HEK293 (cell line): ENCODE results near the gene C20orf204.

Experiments
- FEZF1 ChIP-seq: fragments of 450-650 bp; formaldehyde crosslinking; IDR thresholded peaks from 2 replicates; pipeline ENCODE4 v1.5.1; 2016; ENCODE audit warnings: missing biosample characterization, missing genetic modification characterization
- KLF9 ChIP-seq: fragments of 450-650 bp; formaldehyde crosslinking; IDR thresholded peaks from 2 replicates; pipeline ENCODE4 v1.5.1; 2016; ENCODE audit warnings: missing biosample characterization, missing genetic modification characterization, low read depth
- OSR2 ChIP-seq: fragments of 450-650 bp; formaldehyde crosslinking; IDR thresholded peaks from 2 replicates; pipeline ENCODE4 v1.5.1; 2016; ENCODE audit warnings: missing biosample characterization, missing genetic modification characterization
- PRDM1 ChIP-seq: fragments of 450-650 bp; formaldehyde crosslinking; IDR thresholded peaks from 2 replicates; pipeline ENCODE4; 2016; ENCODE audit warnings: missing biosample characterization, missing genetic modification characterization
- RBAK ChIP-seq: fragments of 450-650 bp; formaldehyde crosslinking; IDR thresholded peaks from 2 replicates; pipeline ENCODE4 v1.5.1; 2016; ENCODE audit warnings: missing biosample characterization, missing genetic modification characterization
- SETDB1 ChIP-seq: IDR thresholded peaks from one replicate; pipeline ENCODE4 v1.6.1; 2017; ENCODE audit warnings: mild to moderate bottlenecking, low read length, moderate library complexity, mixed read lengths; ENCODE audit not compliant: insufficient read length
- ZBTB11 ChIP-seq: fragments of 450-650 bp; formaldehyde crosslinking; conservative IDR thresholded peaks from 2 replicates; pipeline ENCODE4 v1.5.1; 2016; ENCODE audit warnings: low read depth, missing biosample characterization, missing genetic modification characterization
- ZIC2 ChIP-seq: fragments of 450-650 bp; formaldehyde crosslinking; IDR thresholded peaks from 2 replicates; pipeline ENCODE4 v1.5.1; 2016; ENCODE audit warnings: missing biosample characterization, missing genetic modification characterization
- ZNF157 ChIP-seq: fragments of 450-650 bp; formaldehyde crosslinking; IDR thresholded peaks from 2 replicates; pipeline ENCODE4 v1.5.1; 2016; ENCODE audit warnings: missing biosample characterization, missing genetic modification characterization
- ZNF184 ChIP-seq: fragments of 450-650 bp; IDR thresholded peaks from 2 replicates; pipeline ENCODE4 v1.5.1; 2018; ENCODE audit warnings: missing biosample characterization, mild to moderate bottlenecking, missing genetic modification characterization
- ZNF19 ChIP-seq: fragments of 450-650 bp; formaldehyde crosslinking; IDR thresholded peaks from 2 replicates; pipeline ENCODE4; 2016; ENCODE audit warnings: missing biosample characterization, missing genetic modification characterization, low read depth
- ZNF221 ChIP-seq: fragments of 450-650 bp; formaldehyde crosslinking; IDR thresholded peaks from 2 replicates; pipeline ENCODE4 v1.5.1; 2017; ENCODE audit warnings: missing biosample characterization, missing genetic modification characterization, borderline replicate concordance
- ZNF398 ChIP-seq: fragments of 450-650 bp; formaldehyde crosslinking; IDR thresholded peaks from 2 replicates; pipeline ENCODE4 v1.5.1; 2017; ENCODE audit warnings: missing biosample characterization, missing genetic modification characterization
- ZNF548 ChIP-seq: fragments of 450-650 bp; formaldehyde crosslinking; IDR thresholded peaks from 2 replicates; pipeline ENCODE4 v1.5.1; 2016; ENCODE audit warnings: missing biosample characterization, missing genetic modification characterization
- ZNF585B ChIP-seq: fragments of 450-650 bp; formaldehyde crosslinking; IDR thresholded peaks from 2 replicates; pipeline ENCODE4 v1.5.1; 2016; ENCODE audit warnings: missing biosample characterization, missing genetic modification characterization
- ZNF677 ChIP-seq: fragments of 450-650 bp; IDR thresholded peaks from 2 replicates; pipeline ENCODE4 v1.5.0; 2018; ENCODE audit warnings: missing biosample characterization, mild to moderate bottlenecking, missing genetic modification characterization, moderate library complexity
- ZNF777 ChIP-seq: fragments of 450-650 bp; formaldehyde crosslinking; IDR thresholded peaks from 2 replicates; pipeline ENCODE4 v1.5.1; 2017; ENCODE audit warnings: missing biosample characterization, missing genetic modification characterization, borderline replicate concordance
- ZNF791 ChIP-seq: fragments of 450-650 bp; formaldehyde crosslinking; IDR thresholded peaks from 2 replicates; pipeline ENCODE4 v1.5.1; 2016; ENCODE audit warnings: missing biosample characterization, missing genetic modification characterization
- ZNF792 ChIP-seq: fragments of 450-650 bp; formaldehyde crosslinking; IDR thresholded peaks from 2 replicates; pipeline ENCODE4 v1.5.1; 2016; ENCODE audit warnings: missing biosample characterization, missing genetic modification characterization
- ZXDB ChIP-seq: fragments of 450-650 bp; formaldehyde crosslinking; IDR thresholded peaks from 2 replicates; pipeline ENCODE4 v1.5.1; 2016; ENCODE audit warnings: missing biosample characterization, missing genetic modification characterization
- TF ChIP-seq, protein P1 (sequence below): fragments of 450-650 bp; IDR thresholded peaks from 2 replicates; pipeline ENCODE4 v1.5.1; 2018; ENCODE audit warnings: missing biosample characterization, mild to moderate bottlenecking, missing genetic modification characterization
- TF ChIP-seq, protein P2 (sequence below): fragments of 450-650 bp; formaldehyde crosslinking; IDR thresholded peaks from 2 replicates; pipeline ENCODE4 v1.5.1; 2016; ENCODE audit warnings: missing biosample characterization, missing genetic modification characterization, borderline replicate concordance
- TF ChIP-seq, protein P3 (sequence below): fragments of 450-650 bp; formaldehyde crosslinking; IDR thresholded peaks from 2 replicates; pipeline ENCODE4 v1.5.1; 2016; ENCODE audit warnings: missing biosample characterization, missing genetic modification characterization
- TF ChIP-seq, protein P4 (sequence below): fragments of 450-650 bp; formaldehyde crosslinking; IDR thresholded peaks from 2 replicates; pipeline ENCODE4 v1.5.1; 2016; ENCODE audit warnings: missing biosample characterization, missing genetic modification characterization

The C20orf204 gene

GRCh38 chr20:64038565-64039292, 2.7 kb downstream of the C20orf204 start (continued):
- TF ChIP-seq, protein P1, sequence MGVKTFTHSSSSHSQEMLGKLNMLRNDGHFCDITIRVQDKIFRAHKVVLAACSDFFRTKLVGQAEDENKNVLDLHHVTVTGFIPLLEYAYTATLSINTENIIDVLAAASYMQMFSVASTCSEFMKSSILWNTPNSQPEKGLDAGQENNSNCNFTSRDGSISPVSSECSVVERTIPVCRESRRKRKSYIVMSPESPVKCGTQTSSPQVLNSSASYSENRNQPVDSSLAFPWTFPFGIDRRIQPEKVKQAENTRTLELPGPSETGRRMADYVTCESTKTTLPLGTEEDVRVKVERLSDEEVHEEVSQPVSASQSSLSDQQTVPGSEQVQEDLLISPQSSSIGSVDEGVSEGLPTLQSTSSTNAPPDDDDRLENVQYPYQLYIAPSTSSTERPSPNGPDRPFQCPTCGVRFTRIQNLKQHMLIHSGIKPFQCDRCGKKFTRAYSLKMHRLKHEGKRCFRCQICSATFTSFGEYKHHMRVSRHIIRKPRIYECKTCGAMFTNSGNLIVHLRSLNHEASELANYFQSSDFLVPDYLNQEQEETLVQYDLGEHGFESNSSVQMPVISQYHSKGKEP (tag by site-specific recombination) = 0 out of 2 replicates have a peak, but pooled peaks have one; percentile 17
- TF ChIP-seq ZIC2 = peak; percentile 84
- TF ChIP-seq ZNF791 (tag by site-specific recombination) = no peak
- no peak for TF ChIP-seq ZNF585B (tag by site-specific recombination)
- TF ChIP-seq FEZF1 (tag by site-specific recombination) = no peak
- no peak for TF ChIP-seq RBAK
- TF ChIP-seq ZNF677 = no peak
- peak; percentile 93 for TF ChIP-seq ZNF398 (tag by site-specific recombination)
- no peak for TF ChIP-seq ZNF157 (tag by site-specific recombination)
- TF ChIP-seq OSR2 = no peak
- TF ChIP-seq, protein P2, sequence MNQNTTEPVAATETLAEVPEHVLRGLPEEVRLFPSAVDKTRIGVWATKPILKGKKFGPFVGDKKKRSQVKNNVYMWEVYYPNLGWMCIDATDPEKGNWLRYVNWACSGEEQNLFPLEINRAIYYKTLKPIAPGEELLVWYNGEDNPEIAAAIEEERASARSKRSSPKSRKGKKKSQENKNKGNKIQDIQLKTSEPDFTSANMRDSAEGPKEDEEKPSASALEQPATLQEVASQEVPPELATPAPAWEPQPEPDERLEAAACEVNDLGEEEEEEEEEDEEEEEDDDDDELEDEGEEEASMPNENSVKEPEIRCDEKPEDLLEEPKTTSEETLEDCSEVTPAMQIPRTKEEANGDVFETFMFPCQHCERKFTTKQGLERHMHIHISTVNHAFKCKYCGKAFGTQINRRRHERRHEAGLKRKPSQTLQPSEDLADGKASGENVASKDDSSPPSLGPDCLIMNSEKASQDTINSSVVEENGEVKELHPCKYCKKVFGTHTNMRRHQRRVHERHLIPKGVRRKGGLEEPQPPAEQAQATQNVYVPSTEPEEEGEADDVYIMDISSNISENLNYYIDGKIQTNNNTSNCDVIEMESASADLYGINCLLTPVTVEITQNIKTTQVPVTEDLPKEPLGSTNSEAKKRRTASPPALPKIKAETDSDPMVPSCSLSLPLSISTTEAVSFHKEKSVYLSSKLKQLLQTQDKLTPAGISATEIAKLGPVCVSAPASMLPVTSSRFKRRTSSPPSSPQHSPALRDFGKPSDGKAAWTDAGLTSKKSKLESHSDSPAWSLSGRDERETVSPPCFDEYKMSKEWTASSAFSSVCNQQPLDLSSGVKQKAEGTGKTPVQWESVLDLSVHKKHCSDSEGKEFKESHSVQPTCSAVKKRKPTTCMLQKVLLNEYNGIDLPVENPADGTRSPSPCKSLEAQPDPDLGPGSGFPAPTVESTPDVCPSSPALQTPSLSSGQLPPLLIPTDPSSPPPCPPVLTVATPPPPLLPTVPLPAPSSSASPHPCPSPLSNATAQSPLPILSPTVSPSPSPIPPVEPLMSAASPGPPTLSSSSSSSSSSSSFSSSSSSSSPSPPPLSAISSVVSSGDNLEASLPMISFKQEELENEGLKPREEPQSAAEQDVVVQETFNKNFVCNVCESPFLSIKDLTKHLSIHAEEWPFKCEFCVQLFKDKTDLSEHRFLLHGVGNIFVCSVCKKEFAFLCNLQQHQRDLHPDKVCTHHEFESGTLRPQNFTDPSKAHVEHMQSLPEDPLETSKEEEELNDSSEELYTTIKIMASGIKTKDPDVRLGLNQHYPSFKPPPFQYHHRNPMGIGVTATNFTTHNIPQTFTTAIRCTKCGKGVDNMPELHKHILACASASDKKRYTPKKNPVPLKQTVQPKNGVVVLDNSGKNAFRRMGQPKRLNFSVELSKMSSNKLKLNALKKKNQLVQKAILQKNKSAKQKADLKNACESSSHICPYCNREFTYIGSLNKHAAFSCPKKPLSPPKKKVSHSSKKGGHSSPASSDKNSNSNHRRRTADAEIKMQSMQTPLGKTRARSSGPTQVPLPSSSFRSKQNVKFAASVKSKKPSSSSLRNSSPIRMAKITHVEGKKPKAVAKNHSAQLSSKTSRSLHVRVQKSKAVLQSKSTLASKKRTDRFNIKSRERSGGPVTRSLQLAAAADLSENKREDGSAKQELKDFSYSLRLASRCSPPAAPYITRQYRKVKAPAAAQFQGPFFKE (tag by site-specific recombination) = no peak
- TF ChIP-seq ZNF792 = no peak
- TF ChIP-seq, protein P3, sequence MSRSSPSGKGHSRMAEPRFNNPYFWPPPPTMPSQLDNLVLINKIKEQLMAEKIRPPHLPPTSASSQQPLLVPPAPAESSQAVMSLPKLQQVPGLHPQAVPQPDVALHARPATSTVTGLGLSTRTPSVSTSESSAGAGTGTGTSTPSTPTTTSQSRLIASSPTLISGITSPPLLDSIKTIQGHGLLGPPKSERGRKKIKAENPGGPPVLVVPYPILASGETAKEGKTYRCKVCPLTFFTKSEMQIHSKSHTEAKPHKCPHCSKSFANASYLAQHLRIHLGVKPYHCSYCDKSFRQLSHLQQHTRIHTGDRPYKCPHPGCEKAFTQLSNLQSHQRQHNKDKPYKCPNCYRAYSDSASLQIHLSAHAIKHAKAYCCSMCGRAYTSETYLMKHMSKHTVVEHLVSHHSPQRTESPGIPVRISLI = no peak
- TF ChIP-seq, protein P4, sequence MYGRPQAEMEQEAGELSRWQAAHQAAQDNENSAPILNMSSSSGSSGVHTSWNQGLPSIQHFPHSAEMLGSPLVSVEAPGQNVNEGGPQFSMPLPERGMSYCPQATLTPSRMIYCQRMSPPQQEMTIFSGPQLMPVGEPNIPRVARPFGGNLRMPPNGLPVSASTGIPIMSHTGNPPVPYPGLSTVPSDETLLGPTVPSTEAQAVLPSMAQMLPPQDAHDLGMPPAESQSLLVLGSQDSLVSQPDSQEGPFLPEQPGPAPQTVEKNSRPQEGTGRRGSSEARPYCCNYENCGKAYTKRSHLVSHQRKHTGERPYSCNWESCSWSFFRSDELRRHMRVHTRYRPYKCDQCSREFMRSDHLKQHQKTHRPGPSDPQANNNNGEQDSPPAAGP (tag by site-specific recombination) = peak; percentile 81
- peak; percentile 56; the same call in 1 of the 2 replicates for TF ChIP-seq ZBTB11 (tag by site-specific recombination)
- no peak for TF ChIP-seq SETDB1
- no peak for TF ChIP-seq ZNF221
- no peak for TF ChIP-seq ZNF19 (tag by site-specific recombination)
- no peak for TF ChIP-seq ZNF548 (tag by site-specific recombination)
- no peak for TF ChIP-seq PRDM1 (tag by site-specific recombination)
- peak; percentile 73 for TF ChIP-seq ZNF777 (tag by site-specific recombination)
- TF ChIP-seq ZXDB (tag by site-specific recombination) = peak; percentile 69
- TF ChIP-seq KLF9 = peak; percentile 53; the same call in 1 of the 2 replicates
- TF ChIP-seq ZNF184 (tag by site-specific recombination) = no peak
